Measurements from ENCODE around the gene ZNHIT2. TPM values are rescaled to one million over a fixed set of nuclear protein-coding genes. Genes with fewer than 3 reads are reported as not detected.

ZNHIT2 gene
- total and polyA plus RNA-seq, 3 donors from 2014 or later, result 47.3 to 119 (median 64.2) TPM

DNA sequence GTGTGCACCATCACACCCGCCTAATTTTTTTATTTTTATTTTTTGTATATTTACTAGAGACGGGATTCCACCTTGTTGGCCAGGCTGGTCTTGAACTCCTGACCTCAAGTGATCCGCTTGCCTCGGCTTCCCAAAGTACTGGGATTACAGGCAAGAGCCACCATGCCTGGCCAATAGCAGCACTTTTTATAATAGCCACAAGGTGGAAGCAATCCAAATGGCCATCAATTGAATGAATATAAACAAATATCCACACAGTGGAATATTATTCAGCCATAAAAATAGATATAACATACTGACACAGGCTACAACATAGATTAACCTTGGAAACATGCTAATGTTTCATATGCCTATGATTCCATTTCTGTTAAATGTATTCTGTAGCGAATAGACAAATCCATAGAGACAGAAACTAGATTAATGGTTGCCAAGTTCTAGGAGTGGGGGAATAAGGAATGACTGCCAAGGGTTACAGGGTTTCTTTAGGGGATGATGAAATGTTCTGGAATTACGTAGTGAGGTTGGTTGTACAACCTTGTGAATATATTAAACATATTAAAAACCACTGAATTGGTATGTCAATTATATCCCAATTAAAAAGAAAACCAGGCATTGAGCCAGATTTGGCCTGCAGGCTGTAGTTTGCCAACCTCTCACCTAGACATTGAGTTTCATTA, 16.7 kb downstream of the ZNHIT2 start:
- intact Hi-C loops (cut with DNase I; ENCODE audit: low total_unique reads), result no loop called here
- Histone ChIP-seq H3K27ac (no peak overlapping the region), H3K4me3 (no peak overlapping the region), H3K36me3 (ENCODE audit: low read depth, missing control alignments) (no peaks in the 10 kb centered on the region), H3K9me3 (no peaks in the 10 kb centered on the region), H3K4me1 (peaks cover 16% of the 10 kb centered on the region), H3K27me3 (no peaks in the 10 kb centered on the region)
- no peak for TF ChIP-seq POLR2A (IDR thresholded peaks at IDR 0.05)
- TF ChIP-seq, protein P1, sequence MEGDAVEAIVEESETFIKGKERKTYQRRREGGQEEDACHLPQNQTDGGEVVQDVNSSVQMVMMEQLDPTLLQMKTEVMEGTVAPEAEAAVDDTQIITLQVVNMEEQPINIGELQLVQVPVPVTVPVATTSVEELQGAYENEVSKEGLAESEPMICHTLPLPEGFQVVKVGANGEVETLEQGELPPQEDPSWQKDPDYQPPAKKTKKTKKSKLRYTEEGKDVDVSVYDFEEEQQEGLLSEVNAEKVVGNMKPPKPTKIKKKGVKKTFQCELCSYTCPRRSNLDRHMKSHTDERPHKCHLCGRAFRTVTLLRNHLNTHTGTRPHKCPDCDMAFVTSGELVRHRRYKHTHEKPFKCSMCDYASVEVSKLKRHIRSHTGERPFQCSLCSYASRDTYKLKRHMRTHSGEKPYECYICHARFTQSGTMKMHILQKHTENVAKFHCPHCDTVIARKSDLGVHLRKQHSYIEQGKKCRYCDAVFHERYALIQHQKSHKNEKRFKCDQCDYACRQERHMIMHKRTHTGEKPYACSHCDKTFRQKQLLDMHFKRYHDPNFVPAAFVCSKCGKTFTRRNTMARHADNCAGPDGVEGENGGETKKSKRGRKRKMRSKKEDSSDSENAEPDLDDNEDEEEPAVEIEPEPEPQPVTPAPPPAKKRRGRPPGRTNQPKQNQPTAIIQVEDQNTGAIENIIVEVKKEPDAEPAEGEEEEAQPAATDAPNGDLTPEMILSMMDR (IDR thresholded peaks at IDR 0.05), result no peak
- DNase-seq, result no peak
- 91 to 95% methylated on average over 6 of the region's 6 CpGs for WGBS, 2 donors

DNA sequence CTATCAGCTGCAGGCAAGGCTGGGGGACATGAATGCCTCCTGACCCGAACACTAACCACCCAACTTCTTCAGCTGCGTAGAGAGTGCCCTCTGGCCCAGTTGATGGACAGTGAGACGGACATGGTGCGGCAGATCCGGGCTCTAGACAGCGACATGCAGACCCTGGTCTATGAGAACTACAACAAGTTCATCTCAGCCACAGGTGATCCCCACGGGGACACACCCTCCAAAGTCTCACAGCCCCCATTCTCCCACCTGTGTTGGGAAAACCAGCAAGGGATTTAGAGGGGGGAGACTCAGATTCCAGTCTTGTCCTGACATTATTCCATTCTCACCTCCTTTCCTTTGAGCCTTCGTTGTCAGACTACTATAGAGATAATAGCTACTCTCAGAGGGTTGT, 20.6 kb downstream of the ZNHIT2 start:
- no peak for DNase-seq
- H3K27me3 ChIP-seq, result no peaks in the 10 kb centered on the region
- H3K4me3 ChIP-seq, result peak overlapping the region; percentile 69 to 99
- peak overlapping the region; percentile 89 to 94 for H3K27ac ChIP-seq
- TF ChIP-seq, protein P1 (IDR thresholded peaks at IDR 0.05), result no peak
- no peak for TF ChIP-seq POLR2A (IDR thresholded peaks at IDR 0.05)
- no peaks in the 10 kb centered on the region for H3K9me3 ChIP-seq
- H3K36me3 ChIP-seq (ENCODE audit: low read depth, missing control alignments), result no peaks in the 10 kb centered on the region
- peaks cover 9% of the 10 kb centered on the region for H3K4me1 ChIP-seq
- 20 to 42% methylated on average over 6 to 8 of the region's 8 CpGs for WGBS, 2 donors
- intact Hi-C loops (cut with DNase I; ENCODE audit: low total_unique reads), result no loop called here

DNA sequence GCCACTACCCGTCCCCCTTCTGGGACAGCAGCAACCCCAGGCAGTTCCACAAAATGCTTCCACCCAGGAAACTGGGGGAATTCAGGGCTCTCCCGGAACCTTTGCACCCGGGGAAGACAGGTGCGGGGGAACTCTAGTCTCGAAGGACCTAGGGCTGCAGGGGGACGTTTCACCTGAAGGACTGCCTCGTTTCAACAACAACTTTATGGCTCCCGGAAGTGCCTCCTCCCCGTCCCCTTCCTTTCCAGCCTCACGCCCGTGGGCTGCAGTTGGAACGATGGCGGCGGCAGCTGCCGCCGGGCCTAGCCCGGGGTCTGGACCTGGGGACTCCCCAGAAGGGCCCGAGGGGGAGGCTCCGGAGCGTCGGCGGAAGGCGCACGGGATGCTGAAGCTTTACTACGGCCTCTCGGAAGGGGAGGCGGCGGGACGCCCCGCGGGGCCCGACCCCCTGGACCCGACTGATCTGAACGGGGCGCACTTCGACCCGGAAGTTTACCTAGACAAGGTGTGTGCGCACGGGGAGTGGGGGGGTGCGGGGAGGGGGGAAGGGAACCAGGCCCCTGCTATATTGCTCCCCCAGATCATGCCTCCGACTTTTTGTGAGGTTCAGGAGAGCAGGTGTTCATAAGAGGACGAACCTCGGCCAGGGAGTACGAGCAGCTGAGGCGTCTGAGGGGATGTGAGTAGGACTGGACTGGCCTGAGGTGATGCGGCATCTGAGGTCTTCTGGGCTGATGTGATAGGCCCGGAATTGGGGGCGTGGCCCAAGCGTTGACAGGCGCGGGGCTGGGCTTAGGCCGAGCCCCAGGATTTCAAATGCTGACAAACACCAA, 21.3 kb downstream of the ZNHIT2 start, which contains the start of gene VPS51:
VPS51 (plus strand) TSS at position 241 of the 833 bp plus-strand sequence; CDS start at position 278, 37 bp downstream.
- H3K36me3 ChIP-seq (ENCODE audit: low read depth, missing control alignments), result no peaks in the 10 kb centered on the region
- 1 to 2% methylated on average over 11 to 52 of the region's 52 CpGs for WGBS, 2 donors
- intact Hi-C loops (cut with DNase I; ENCODE audit: low total_unique reads), result no loop called here

DNA sequence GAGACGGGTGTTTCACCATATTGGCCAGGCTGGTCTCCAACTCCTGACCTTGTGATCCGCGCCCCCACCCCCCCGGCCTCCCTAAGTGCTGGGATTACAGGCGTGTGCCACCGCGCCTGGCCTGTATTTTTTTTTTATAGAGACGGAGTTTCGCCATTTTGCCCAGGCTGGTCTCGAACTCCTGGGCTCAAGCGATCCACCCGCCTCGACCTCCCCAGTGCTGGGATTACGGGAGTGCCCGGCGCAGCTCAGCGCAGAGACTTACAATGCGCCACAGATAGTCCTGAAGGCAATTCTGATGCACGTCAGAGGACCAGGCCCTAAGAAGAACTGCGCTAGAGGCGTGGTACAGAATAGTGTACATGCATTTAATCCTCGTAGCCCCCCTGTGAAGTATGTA, 22.1 kb downstream of the ZNHIT2 start:
- Histone ChIP-seq H3K36me3 (ENCODE audit: low read depth, missing control alignments) (no peaks in the 10 kb centered on the region), H3K9me3 (no peaks in the 10 kb centered on the region), H3K27me3 (no peaks in the 10 kb centered on the region), H3K4me1 (peaks cover 9% of the 10 kb centered on the region), H3K4me3 (peak overlapping the region; percentile 69 to 99), H3K27ac (no peak overlapping the region)
- WGBS, 2 donors, result 45 to 55% methylated on average over 20 to 22 of the region's 22 CpGs
- intact Hi-C loops (cut with DNase I; ENCODE audit: low total_unique reads), result no loop called here
- TF ChIP-seq, protein P1 (IDR thresholded peaks at IDR 0.05), result no peak
- no peak for TF ChIP-seq POLR2A (IDR thresholded peaks at IDR 0.05)
- DNase-seq, result no peak

More for the DNA sequence above, 21.3 kb downstream of the ZNHIT2 start, which contains the start of gene VPS51:
- no peaks in the 10 kb centered on the region for H3K9me3 ChIP-seq
- peaks cover 9% of the 10 kb centered on the region for H3K4me1 ChIP-seq
- H3K27ac ChIP-seq, result peak within 1 kb of the TSS; percentile 89 to 94
- H3K4me3 ChIP-seq, result peak within 1 kb of the TSS; percentile 69 to 99
- TF ChIP-seq, protein P1 (IDR thresholded peaks at IDR 0.05), result peak in 2 of 3 experiments; percentile 31 to 38
- no peak for TF ChIP-seq POLR2A (IDR thresholded peaks at IDR 0.05)
- no peaks in the 10 kb centered on the region for H3K27me3 ChIP-seq
- peak; percentile 94 for DNase-seq
